IMR-90 (cell line): ENCODE results near the gene YKT6. TPM values are rescaled to one million over a fixed set of nuclear protein-coding genes. Genes with fewer than 3 reads are reported as not detected.
"Not testable (repeated sequence)": the region's sequence is repeated elsewhere in the genome, so short reads cannot be mapped to it uniquely, and the experiment has no call there.

Experiments used
- ATAC-seq: fragments of 200-7000 bp; cut with Tn5 transposase; 2 replicates; pipeline ENCODE4 v1.9.1; 2020; ENCODE audit warnings: low read depth, mild to moderate bottlenecking, moderate library complexity
- BruUV-seq: library from RNA; stranded (reverse); fragments of 400-500 nt; replicated peaks from 2 replicates; lab custom pipeline; 2021; lab: Mats Ljungman, UMichigan
- CTCF ChIA-PET: fragments of 300-600 bp; formaldehyde crosslinking; extraction: SDS; loops from one replicate; lab custom pipeline; 2021; ENCODE audit warnings: antibody characterized with exemption; lab: Yijun Ruan, JAX
- POLR2A ChIA-PET: fragments of 300-600 bp; sonication (Branson Sonifier 250); formaldehyde crosslinking; loops from one replicate; lab custom pipeline; 2022; ENCODE audit warnings: antibody characterized with exemption; ENCODE audit not compliant: unreplicated experiment; lab: Charles Lee
- DNase-seq: peaks from one replicate; pipeline ENCODE4 v3.0.0; 2013
- H2AFZ ChIP-seq: replicated peaks from 2 replicates; pipeline ENCODE3; 2013; ENCODE audit warnings: low read length, mild to moderate bottlenecking; ENCODE audit not compliant: poor library complexity
- H2AK5ac ChIP-seq: 2 replicates; pipeline ENCODE4 v1.6.1; 2013; ENCODE audit warnings: low read depth, low read length, inconsistent platforms
- H2AK9ac ChIP-seq: replicated peaks from 2 replicates; pipeline ENCODE3; 2013; ENCODE audit warnings: mild to moderate bottlenecking, low read depth, low read length, moderate library complexity; ENCODE audit not compliant: poor library complexity
- H2BK120ac ChIP-seq: 2 replicates; pipeline ENCODE4 v1.6.1; 2013; ENCODE audit warnings: low read depth, low read length, inconsistent platforms
- H2BK15ac ChIP-seq: 3 replicates; pipeline ENCODE4 v1.6.1; 2013; ENCODE audit warnings: low read depth, low read length, inconsistent platforms
- H2BK20ac ChIP-seq: 2 replicates; pipeline ENCODE4 v1.6.1; 2013; ENCODE audit warnings: low read depth, mild to moderate bottlenecking, inconsistent platforms, low read length, moderate library complexity
- H2BK5ac ChIP-seq: 2 replicates; pipeline ENCODE4 v1.6.1; 2013; ENCODE audit warnings: mild to moderate bottlenecking, low read depth, low read length, inconsistent platforms; ENCODE audit not compliant: poor library complexity, severe bottlenecking
- H3K14ac ChIP-seq: replicated peaks from 2 replicates; pipeline ENCODE4 v1.6.1; 2013; ENCODE audit warnings: low read depth, low read length, inconsistent platforms
- H3K18ac ChIP-seq: 2 replicates; pipeline ENCODE4 v1.6.1; 2013; ENCODE audit warnings: low read depth, low read length, control low read depth
- H3K23ac ChIP-seq: 2 replicates; pipeline ENCODE4 v1.6.1; 2013; ENCODE audit warnings: low read depth, low read length, inconsistent platforms
- H3K27ac ChIP-seq: 2 replicates; pipeline ENCODE4 v1.5.1; 2013; ENCODE audit warnings: mild to moderate bottlenecking, control low read depth, low read length; ENCODE audit not compliant: insufficient read depth
- H3K27me3 ChIP-seq: 2 replicates; pipeline ENCODE4 v1.6.1; 2013; ENCODE audit warnings: low read length; ENCODE audit not compliant: control insufficient read depth, insufficient read depth
- H3K36me3 ChIP-seq: 2 replicates; pipeline ENCODE4 v1.6.1; 2013; ENCODE audit warnings: low read length, mixed read lengths; ENCODE audit not compliant: control insufficient read depth, insufficient read depth
- H3K4ac ChIP-seq: 2 replicates; pipeline ENCODE4 v1.6.1; 2013; ENCODE audit warnings: low read depth, low read length, inconsistent platforms
- H3K4me1 ChIP-seq: 2 replicates; pipeline ENCODE4 v1.6.1; 2013; ENCODE audit warnings: low read length, mixed read lengths; ENCODE audit not compliant: control insufficient read depth, insufficient read depth
- H3K4me2 ChIP-seq: 2 replicates; pipeline ENCODE4 v1.6.1; 2013; ENCODE audit warnings: low read depth, mild to moderate bottlenecking, control low read depth, low read length, moderate library complexity
- H3K4me3 ChIP-seq: 2 replicates; pipeline ENCODE4 v1.5.1; 2013; ENCODE audit warnings: low read depth, mild to moderate bottlenecking, control low read depth, low read length, moderate library complexity; ENCODE audit not compliant: insufficient read depth
- H3K56ac ChIP-seq: 2 replicates; pipeline ENCODE4 v1.6.1; 2013; ENCODE audit warnings: low read length, inconsistent platforms; ENCODE audit not compliant: insufficient read depth; ENCODE audit errors: extremely low read depth
- H3K79me1 ChIP-seq, 2 experiments: 2 replicates each; pipeline ENCODE4 v1.6.1; 2013; ENCODE audit warnings: low read length in 2 of 2, inconsistent platforms in 1 of 2, low read depth in 1 of 2
- H3K9ac ChIP-seq: 2 replicates; pipeline ENCODE4 v1.6.1; 2013; ENCODE audit warnings: low read depth, low read length, control low read depth
- H3K9me1 ChIP-seq: 2 replicates; pipeline ENCODE4 v1.6.1; 2013; ENCODE audit warnings: low read length, inconsistent platforms; ENCODE audit not compliant: insufficient read depth
- H3K9me3 ChIP-seq: 2 replicates; pipeline ENCODE4 v1.6.1; 2013; ENCODE audit warnings: low read length; ENCODE audit not compliant: control insufficient read depth, insufficient read depth
- H4K20me1 ChIP-seq: 2 replicates; pipeline ENCODE4 v1.6.1; 2013; ENCODE audit warnings: low read length, inconsistent platforms; ENCODE audit not compliant: insufficient read depth
- H4K5ac ChIP-seq: 2 replicates; pipeline ENCODE4 v1.6.1; 2013; ENCODE audit warnings: mild to moderate bottlenecking, low read depth, low read length, control low read depth
- H4K8ac ChIP-seq, 2 experiments: 2 replicates each; pipeline ENCODE4 v1.6.1; 2013; ENCODE audit warnings: low read depth in 2 of 2, low read length in 2 of 2, control low read depth in 1 of 2, inconsistent platforms in 1 of 2
- H4K91ac ChIP-seq: 2 replicates; pipeline ENCODE4 v1.6.1; 2013; ENCODE audit warnings: low read depth, low read length, inconsistent platforms; ENCODE audit not compliant: insufficient read depth
- BHLHE40 ChIP-seq: fragments of 150-350 bp; IDR thresholded peaks from 2 replicates; pipeline ENCODE4 v1.6.1; 2016; ENCODE audit warnings: mild to moderate bottlenecking, low read depth, low read length
- MXI1 ChIP-seq: IDR thresholded peaks from 2 replicates; pipeline ENCODE4 v1.6.1; 2012; ENCODE audit warnings: low read depth, mild to moderate bottlenecking, low read length, moderate library complexity, borderline replicate concordance
- NFE2L2 ChIP-seq: fragments of 150-350 bp; IDR thresholded peaks from 2 replicates; pipeline ENCODE4 v1.6.1; 2016; ENCODE audit warnings: low read depth, mild to moderate bottlenecking, low read length
- RAD21 ChIP-seq: IDR thresholded peaks from 2 replicates; pipeline ENCODE4 v1.6.1; 2012; ENCODE audit warnings: low read length, improper control_type of control experiment
- RFX5 ChIP-seq: IDR thresholded peaks from 2 replicates; pipeline ENCODE4 v1.8.0; 2012; ENCODE audit warnings: low read depth, mild to moderate bottlenecking, low read length, moderate library complexity
- WGBS, 2 experiments: methylation state at CpG; one replicate each; pipeline versions ENCODE4 v1.1.5 to v1.1.7; 2013; ENCODE audit warnings: missing lambda C conversion rate in 2 of 2; ENCODE audit not compliant: insufficient read length in 1 of 2; ENCODE audit errors: extremely low coverage in 2 of 2; 5-methylcytosine and 5-hydroxymethylcytosine counted together
- dilution Hi-C: fragments of 300-500 bp; cut with HindIII; formaldehyde crosslinking; loops from one replicate; pipeline ENCODE4 v1.14.3; 2018; ENCODE audit warnings: low sequenced_read_pairs; ENCODE audit not compliant: unreplicated experiment
- in situ Hi-C: fragments of 300-500 bp; cut with MboI; formaldehyde crosslinking; loops from 3 replicates; pipeline ENCODE4 v1.14.3; 2019; ENCODE audit warnings: low sequenced_read_pairs, inconsistent platforms, mixed read lengths
- intact Hi-C: fragments of 100-400 bp; cut with micrococcal nuclease; formaldehyde crosslinking; loops from 2 replicates; pipeline ENCODE4 v1.10.0; 2022
- polyA plus RNA-seq, 3 experiments: library from polyadenylated mRNA; depleted of rRNA; stranded (reverse); fragments of >200 nt; gene quantifications; 2 replicates each; pipeline ENCODE4 v1.2.3, GENCODE V29; 2012; ENCODE audit warnings: low replicate concordance in 1 of 3
- total RNA-seq: library from RNA; depleted of rRNA; stranded (reverse); fragments of >200 nt; gene quantifications from 2 replicates; pipeline ENCODE4 v1.2.3, GENCODE V29; 2012

The YKT6 gene
- total and polyA plus RNA-seq, 2 of the 4 experiments (the other 2 are of a cell fraction) = 115 to 120 TPM

GRCh38 chr7:44167920-44168319, 32.9 kb upstream of the YKT6 start:
- H3K27me3 ChIP-seq = peaks cover 11% of the 10 kb centered on the region
- no peak overlapping the region for H3K4me3 ChIP-seq
- no peak overlapping the region for H3K4ac ChIP-seq
- no peak overlapping the region for H3K4me2 ChIP-seq
- H2BK20ac ChIP-seq = no peak overlapping the region
- intact Hi-C loops = no loop called here
- no peak overlapping the region for H2AFZ ChIP-seq
- no peak overlapping the region for H2BK5ac ChIP-seq
- dilution Hi-C loops = no loop called here
- no peak overlapping the region for H3K9ac ChIP-seq
- H3K56ac ChIP-seq = no peak overlapping the region
- H4K91ac ChIP-seq = no peak overlapping the region
- H3K36me3 ChIP-seq = no peaks in the 10 kb centered on the region
- no peak overlapping the region for H3K23ac ChIP-seq
- H3K4me1 ChIP-seq = peaks cover 2% of the 10 kb centered on the region
- ChIA-PET POLR2A (no interaction called here), CTCF (no interaction called here)
- H2BK120ac ChIP-seq = no peak overlapping the region
- peaks cover 4% of the 10 kb centered on the region; the same call in 1 of the 2 replicates for H3K9me1 ChIP-seq
- no peak overlapping the region for H3K18ac ChIP-seq
- H3K9me3 ChIP-seq = 0 out of 2 replicates have a peak, but pooled peaks cover 1% of the 10 kb centered on the region
- no peak overlapping the region for H2BK15ac ChIP-seq
- no peak for TF ChIP-seq NFE2L2
- TF ChIP-seq BHLHE40 = no peak
- TF ChIP-seq RFX5 = no peak
- TF ChIP-seq MXI1 = no peak
- TF ChIP-seq RAD21 = no peak
- H3K27ac ChIP-seq = no peak overlapping the region
- H4K8ac ChIP-seq = no peak overlapping the region
- in situ Hi-C loops = no loop called here
- no peaks in the 10 kb centered on the region for H4K20me1 ChIP-seq
- no peak overlapping the region for H2AK9ac ChIP-seq
- H3K14ac ChIP-seq = no peak overlapping the region
- no peak overlapping the region for H4K5ac ChIP-seq
- DNase-seq = no peak
- no peaks in the 10 kb centered on the region for H3K79me1 ChIP-seq
- H2AK5ac ChIP-seq = no peak overlapping the region
- BruUV-seq = no TSS peak
- ATAC-seq = no peak

- DNase-seq, H3K14ac ChIP-seq, CTCF ChIA-PET, H4K91ac ChIP-seq, in situ Hi-C loops, H3K4me3 ChIP-seq, ATAC-seq, H4K8ac ChIP-seq, intact Hi-C loops, H3K9me1 ChIP-seq, H3K79me1 ChIP-seq, H3K4me1 ChIP-seq, H2AFZ ChIP-seq, H3K18ac ChIP-seq, H2BK20ac ChIP-seq, H3K9ac ChIP-seq, H2BK15ac ChIP-seq, H3K56ac ChIP-seq, BruUV-seq, H3K4me2 ChIP-seq, H3K36me3 ChIP-seq, H3K23ac ChIP-seq, H2BK120ac ChIP-seq, H3K9me3 ChIP-seq, H2AK9ac ChIP-seq, H4K5ac ChIP-seq, H3K27ac ChIP-seq, POLR2A ChIA-PET, H2BK5ac ChIP-seq, H4K20me1 ChIP-seq, H3K4ac ChIP-seq, dilution Hi-C loops, H2AK5ac ChIP-seq: not testable (repeated sequence)
- H3K27me3 ChIP-seq = peaks cover 36% of the 10 kb centered on the region
- WGBS, 2 experiments = 90% methylated on average over 3 of the region's 9 CpGs; no CpG with 5 or more reads in 1 of the 2 experiments
Measured at GRCh38 chr7:44171901-44172300, 28.9 kb upstream of the YKT6 start.
